ENCODE data around the gene PDS5A. TPM values are rescaled to one million over a fixed set of nuclear protein-coding genes. Genes with fewer than 3 reads are reported as not detected.
"Not testable (repeated sequence)": the region's sequence is repeated elsewhere in the genome, so short reads cannot be mapped to it uniquely, and the experiment has no call there.

Gene PDS5A
- total RNA-seq, 1 donor from 2014 or later, result 52.9 TPM

DNA sequence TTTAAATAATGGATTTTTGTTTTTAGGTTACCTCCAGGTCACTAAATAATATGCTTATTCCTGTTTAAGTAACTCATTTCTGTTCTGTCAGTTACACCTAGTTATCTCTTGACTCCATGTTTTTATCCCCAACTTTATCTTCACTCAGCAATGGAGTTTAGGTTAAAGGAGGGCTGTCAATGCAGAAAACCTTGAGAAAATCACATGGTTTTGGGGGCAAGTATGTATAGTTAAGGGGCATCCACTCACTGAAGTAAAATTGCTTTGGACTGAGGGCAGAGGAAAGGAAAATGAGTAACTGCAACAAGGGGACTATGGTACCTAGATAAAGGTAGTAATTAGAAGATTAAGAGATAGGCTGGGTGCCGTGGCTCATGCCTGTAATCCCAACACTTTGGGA, 192.6 kb downstream of the PDS5A start:
- H3K4me1 ChIP-seq, result no peaks in the 10 kb centered on the region
- no peak overlapping the region for H3K4me3 ChIP-seq
- H3K9me3 ChIP-seq, result no peaks in the 10 kb centered on the region
- no peaks in the 10 kb centered on the region for H3K36me3 ChIP-seq
- H3K27ac ChIP-seq, result no peak overlapping the region
- no peaks in the 10 kb centered on the region for H3K27me3 ChIP-seq
- intact Hi-C loops (cut with DNase I), result no loop called here
- no peak for DNase-seq (ENCODE audit: low spot score in 2 of 2)
- TF ChIP-seq, protein P1, sequence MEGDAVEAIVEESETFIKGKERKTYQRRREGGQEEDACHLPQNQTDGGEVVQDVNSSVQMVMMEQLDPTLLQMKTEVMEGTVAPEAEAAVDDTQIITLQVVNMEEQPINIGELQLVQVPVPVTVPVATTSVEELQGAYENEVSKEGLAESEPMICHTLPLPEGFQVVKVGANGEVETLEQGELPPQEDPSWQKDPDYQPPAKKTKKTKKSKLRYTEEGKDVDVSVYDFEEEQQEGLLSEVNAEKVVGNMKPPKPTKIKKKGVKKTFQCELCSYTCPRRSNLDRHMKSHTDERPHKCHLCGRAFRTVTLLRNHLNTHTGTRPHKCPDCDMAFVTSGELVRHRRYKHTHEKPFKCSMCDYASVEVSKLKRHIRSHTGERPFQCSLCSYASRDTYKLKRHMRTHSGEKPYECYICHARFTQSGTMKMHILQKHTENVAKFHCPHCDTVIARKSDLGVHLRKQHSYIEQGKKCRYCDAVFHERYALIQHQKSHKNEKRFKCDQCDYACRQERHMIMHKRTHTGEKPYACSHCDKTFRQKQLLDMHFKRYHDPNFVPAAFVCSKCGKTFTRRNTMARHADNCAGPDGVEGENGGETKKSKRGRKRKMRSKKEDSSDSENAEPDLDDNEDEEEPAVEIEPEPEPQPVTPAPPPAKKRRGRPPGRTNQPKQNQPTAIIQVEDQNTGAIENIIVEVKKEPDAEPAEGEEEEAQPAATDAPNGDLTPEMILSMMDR (IDR thresholded peaks at IDR 0.05), result no peak

DNA sequence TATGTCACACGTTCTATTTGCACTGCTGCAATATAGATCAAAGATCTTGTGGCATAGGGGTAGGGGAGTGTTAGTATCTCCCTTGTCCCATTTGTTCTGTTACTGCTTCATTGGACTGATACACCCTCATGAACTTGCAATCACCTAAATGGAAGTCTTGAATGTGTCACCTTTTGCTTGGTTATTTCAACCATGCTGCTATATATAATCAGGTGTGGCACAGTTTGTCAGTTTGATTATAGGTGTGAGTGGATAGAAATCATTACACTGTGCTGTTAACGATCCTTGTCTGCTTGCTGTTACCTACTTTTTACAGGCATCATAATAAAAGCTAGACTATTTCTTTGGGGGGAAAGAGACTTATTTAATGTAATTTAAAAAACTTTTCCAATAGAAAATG, 195.7 kb downstream of the PDS5A start:
- H3K27ac ChIP-seq; H3K27me3 ChIP-seq; H3K9me3 ChIP-seq; intact Hi-C loops (cut with DNase I); H3K4me3 ChIP-seq; H3K4me1 ChIP-seq; DNase-seq (ENCODE audit: low spot score in 2 of 2): not testable (repeated sequence)
- H3K36me3 ChIP-seq, result peaks cover 4 to 24% of the 10 kb centered on the region in 2 donors

Other genes starting within 250 kb of the PDS5A start
- 0.53 TPM for gene N4BP2, start 78.9 kb upstream of the PDS5A start, total RNA-seq
- gene RHOH, start 219.1 kb upstream of the PDS5A start, total RNA-seq, result not detected